GM19035 (cell line): ENCODE results near the gene GRID2.
"Not testable (repeated sequence)": the region's sequence is repeated elsewhere in the genome, so short reads cannot be mapped to it uniquely, and the experiment has no call there.

Experiments used
- ATAC-seq: cut with Tn5 transposase; IDR thresholded peaks from one replicate; pipeline ENCODE4 v1.9.1; 2021; ENCODE audit not compliant: unreplicated experiment

Gene GRID2

DNA sequence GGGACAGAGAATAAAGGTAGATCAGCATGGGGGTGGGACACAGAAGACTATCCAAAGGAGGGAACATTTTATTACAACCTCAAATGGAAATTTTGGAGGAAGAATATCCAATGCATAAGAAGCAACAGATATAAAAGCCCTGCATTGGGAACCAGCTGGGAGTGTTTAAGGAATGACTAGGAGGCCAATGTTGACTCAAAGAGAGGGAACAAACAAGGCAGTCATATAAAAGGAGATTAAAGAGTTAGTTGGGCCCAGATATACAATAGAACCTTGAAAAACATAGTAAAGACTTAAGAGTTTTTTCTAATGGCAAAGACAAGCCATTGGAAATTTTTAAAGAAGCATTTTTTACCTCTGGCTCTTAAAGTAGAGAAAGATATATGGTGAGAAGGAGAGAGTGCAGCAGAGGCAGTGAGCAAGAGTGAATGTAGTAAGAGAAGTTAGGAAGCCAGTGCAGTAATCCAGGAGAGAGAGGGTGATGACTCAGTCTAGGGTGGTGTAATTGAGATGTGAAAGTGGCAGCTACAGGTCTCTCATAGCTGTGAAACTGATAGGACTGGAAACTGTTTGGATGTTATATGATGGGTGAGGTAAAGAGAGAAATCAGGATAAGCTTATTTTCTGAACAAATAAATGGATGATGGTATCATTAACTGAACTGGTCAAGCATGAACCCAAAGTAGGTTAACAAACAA, 1342.6 kb downstream of the GRID2 start:
- ATAC-seq: no peak

DNA sequence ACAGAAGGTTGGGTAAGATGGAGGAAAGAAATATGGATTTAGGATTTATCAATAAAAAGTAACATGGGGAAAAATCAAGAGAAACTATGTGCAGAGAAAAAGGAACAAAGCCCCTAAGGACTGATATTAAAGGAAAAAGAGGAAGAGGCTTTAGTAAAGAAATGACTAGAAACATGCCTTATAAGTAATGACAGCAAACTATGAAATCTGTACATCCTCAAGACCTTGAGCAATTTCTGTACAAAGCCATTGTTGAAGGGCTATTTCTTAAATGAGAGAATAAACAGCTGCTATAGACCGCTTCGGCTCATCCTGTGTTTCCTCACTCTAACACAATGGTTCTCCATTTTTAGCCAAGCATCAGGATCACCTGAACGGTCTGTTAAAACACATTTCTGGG, 1344.5 kb downstream of the GRID2 start:
- no peak for ATAC-seq

- ATAC-seq: no peak
These were observed 1346.1 kb downstream of the GRID2 start for GRCh38 chr4:93649828-93650227.

- ATAC-seq: no peak
These were observed 1350.4 kb downstream of the GRID2 start for GRCh38 chr4:93654211-93654610.

GRCh38 chr4:93657527-93657926, 1353.8 kb downstream of the GRID2 start:
- ATAC-seq: no peak

- ATAC-seq: no peak
These were observed 1354.7 kb downstream of the GRID2 start for GRCh38 chr4:93658443-93658842.

DNA sequence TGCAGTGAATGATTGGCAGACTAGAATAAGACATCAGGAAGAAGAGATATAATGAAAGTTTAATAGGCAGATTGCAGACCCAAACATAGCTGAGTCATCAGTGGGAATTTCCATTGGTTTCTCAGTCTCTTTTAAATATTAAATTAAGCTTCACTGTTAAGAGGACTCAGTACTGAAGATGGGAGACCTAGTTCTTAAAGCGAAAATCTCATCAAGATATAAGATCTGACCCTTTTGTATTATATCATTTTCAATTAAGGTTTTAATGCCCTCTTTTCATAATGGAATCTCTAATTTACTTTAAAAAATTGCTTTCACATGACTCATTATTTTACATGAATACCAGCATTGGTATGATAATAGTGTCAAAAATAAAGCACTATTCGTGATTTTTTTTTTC, 1355.9 kb downstream of the GRID2 start:
- no peak for ATAC-seq

DNA sequence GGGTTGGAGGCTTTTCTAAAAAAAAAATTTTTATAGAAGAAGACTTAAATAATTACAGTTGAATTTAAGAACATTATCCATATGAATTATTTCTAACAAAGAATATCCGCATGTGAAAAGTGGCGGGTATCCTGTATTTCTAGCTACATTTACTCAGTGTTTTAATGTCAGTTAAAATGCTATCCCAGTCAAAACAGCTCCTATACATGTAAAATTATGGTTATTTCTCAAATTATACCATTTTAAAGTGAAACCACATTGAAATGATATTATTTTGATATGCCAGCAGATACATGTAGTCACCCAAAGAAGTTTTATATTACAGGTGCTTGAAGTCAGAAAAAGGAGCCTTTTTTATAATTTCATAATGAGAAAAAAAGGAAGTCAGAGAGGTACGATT, 1356.3 kb downstream of the GRID2 start:
- ATAC-seq: no peak

DNA sequence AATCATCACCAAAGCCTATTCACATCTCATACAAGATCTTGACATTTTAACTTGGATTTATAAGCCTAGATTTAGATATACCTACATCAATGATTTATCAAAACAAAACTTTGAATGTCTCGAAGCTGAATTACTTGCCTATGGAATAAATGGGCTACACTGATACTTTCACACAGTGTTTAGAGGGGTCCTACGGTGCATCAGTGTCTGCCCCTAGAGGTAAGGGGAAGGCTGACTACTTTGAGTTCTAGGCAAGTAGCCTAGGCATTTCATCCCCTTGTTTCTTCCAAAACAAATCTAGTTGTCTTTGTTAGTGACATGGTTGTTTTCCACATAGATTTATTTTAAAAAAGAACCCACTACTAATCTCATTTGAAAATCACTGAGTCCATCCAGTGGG, 1366.7 kb downstream of the GRID2 start:
- ATAC-seq: no peak

GRCh38 chr4:93671093-93671492, 1367.3 kb downstream of the GRID2 start:
- ATAC-seq: no peak

- ATAC-seq: not testable (repeated sequence)
These were observed 1373.2 kb downstream of the GRID2 start for GRCh38 chr4:93676937-93677336.

DNA sequence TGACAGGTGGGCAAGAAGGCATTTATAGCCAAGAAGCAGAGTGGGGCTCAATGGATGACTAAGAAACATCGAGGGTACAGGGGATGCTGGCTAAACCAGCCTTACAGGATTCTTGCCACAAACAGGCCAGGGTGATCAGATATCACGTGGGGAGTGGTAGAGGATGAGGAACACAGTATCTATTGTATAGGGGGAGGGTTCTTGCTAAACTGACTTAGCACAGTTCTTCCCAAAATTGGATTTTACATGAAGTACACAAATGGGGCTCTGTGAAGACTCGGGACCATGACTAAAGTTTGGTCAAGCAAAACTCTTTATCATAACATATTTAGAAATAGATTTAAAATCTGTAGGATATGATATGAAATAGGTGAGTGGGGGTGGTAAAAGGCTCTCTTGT, 1380.8 kb downstream of the GRID2 start:
- no peak for ATAC-seq

- no peak for ATAC-seq
These were observed 1383.5 kb downstream of the GRID2 start for GRCh38 chr4:93687304-93687703.

DNA sequence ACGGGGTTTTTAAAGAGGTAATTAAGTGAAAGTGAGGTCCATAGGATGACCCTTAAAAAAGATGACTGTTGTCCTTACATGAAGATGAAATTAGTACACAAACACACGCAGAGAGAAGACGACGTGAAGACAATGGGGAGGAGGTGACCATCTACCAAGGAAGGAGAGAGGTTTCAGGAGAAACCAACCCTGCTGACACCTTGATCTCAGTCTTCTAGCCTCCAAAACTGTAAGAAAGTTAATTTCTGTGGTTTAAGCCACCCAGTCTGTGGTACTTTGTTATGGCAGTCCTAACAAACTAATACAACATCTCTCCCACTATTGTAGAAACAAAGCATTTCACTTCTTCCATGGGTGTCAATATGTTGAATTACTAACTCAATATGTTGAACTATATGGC, 1385.2 kb downstream of the GRID2 start:
- no peak for ATAC-seq

- no peak for ATAC-seq
These were observed 1389.4 kb downstream of the GRID2 start for GRCh38 chr4:93693141-93693540.

- ATAC-seq: no peak
These were observed 1394.9 kb downstream of the GRID2 start for GRCh38 chr4:93698686-93699085.

- no peak for ATAC-seq
These were observed 1396.8 kb downstream of the GRID2 start for GRCh38 chr4:93700571-93700970.

DNA sequence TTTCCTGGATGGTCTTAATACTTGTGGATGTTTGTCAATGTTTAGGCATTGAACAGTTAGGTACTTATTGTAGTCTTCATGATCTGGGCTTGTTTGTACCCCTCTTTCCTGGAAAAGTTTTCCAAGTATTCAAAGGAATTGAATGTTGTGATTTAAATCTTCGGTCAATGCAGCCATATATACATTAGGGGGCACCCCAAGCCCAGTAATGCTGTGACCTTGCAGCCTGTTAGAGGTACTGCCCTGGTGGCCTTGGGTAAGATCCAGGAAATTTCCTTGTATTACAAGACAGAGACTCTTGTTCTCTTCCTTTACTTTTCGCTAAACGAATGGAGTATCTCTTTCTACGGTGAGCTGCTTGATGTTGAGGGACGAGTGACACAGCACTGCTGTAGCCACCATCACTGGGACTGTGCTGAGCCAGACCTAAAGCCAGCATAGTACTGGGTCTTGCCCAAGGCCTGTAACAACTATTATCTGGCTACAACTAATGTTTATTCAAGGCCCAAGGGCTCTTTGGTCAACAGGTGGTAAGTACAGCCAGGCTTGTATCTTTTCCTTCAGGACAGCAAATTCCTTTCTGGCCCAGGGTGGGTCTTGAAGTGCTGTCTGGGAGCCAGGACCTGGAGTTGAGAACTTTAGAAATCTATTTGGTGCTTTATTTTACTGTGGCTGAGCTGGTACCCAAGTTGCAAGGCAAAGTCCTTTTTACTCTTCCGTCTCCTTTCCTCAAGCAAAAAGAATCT, 1406.5 kb downstream of the GRID2 start:
- peak; percentile 67 for ATAC-seq

GRCh38 chr4:93710847-93711430, 1407.2 kb downstream of the GRID2 start:
- no peak for ATAC-seq

GRCh38 chr4:93718233-93718632, 1414.5 kb downstream of the GRID2 start:
- no peak for ATAC-seq

DNA sequence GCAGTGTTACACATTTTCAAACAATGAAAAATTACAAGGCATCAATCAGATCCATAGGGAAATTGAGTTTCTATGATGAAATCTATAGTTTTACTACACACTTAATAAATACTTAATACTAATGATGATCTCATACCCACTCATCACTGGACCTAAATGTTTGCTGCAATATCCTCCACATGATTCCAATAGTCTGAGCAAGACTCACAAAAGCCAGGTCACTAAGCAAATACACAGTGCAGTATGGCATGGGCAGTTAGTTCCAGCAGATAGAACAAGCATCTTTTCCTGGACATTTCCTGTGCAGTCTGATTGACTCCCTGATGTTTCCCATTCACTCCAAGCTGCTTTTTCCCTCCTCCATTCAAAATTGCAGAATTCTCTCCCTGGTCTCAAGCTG, 1415.8 kb downstream of the GRID2 start:
- ATAC-seq: no peak

DNA sequence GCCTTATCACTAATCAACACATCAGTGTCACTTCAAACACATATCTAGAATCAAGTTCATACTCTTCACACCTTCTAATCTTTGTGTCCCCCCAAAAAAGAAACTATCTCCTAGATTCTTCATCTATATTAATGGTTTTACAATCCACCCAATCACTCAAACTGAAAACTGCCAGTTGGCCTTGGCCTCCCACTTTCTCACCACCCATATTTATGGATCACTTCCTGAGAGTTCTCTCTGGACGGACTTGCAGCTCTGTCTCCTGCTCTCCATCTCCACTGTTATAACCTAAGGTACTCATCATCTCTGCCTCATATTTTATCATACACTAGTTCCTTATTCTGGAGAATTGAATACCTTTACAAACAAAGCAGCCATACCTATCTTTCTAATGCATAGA, 1418.7 kb downstream of the GRID2 start:
- ATAC-seq: no peak
